GM19463 (cell line): ENCODE data around the gene TIMP4.

Experiments used
- ATAC-seq: cut with Tn5 transposase; IDR thresholded peaks from one replicate; pipeline ENCODE4 v1.9.1; 2021; ENCODE audit warnings: mild to moderate bottlenecking, moderate library complexity; ENCODE audit not compliant: unreplicated experiment

The TIMP4 gene

GRCh38 chr3:12148183-12148940 is 10.3 kb downstream of the TIMP4 start:
- no peak for ATAC-seq

- no peak for ATAC-seq
Observed at GRCh38 chr3:12147049-12147780, 11.5 kb downstream of the TIMP4 start.

DNA sequence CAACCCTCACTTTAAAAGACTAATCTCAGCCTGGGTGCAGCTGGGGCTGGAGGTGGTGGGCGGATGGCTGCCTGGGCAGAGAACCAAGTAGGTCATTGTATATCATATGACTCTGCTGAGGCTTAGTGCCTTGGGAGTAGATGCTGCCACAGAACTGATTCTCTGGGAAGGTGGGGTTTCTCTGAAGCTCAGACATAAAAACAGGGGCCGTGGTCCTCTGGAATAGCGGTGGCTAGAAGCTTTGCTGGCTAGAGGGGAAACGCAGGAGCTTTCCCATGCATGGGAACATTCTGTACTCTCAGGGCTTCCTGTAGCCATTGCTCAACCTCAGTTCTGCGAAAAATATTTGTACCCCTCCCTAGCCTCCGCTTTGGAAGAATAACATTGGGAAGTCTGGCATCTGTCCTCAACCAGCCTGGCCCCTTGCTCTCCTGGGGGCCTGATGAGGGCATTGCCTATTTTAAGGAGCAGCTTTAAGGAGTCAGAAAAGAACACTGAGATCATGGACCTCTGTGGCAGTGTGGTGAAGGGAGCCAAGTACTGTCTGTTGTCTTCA is 14.7 kb downstream of the TIMP4 start:
- no peak for ATAC-seq

DNA sequence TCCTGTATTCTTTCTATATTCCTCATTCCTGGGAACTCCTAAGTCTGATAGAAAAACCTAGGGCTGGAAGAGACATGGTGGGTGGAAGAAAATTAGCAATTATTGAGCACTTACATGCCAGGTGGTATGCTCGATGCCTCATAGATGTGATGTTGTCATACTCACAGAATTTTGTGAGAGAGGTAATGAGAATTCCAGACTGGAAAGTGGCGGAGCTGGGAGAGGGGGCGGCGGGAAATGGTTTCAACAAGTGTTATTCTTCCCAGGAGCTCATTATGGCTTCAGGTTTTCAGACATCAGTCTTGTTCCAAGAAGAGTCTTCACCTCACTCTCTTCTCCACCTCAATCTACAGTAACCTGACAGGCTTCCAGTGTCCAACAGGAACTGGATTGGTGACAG is 16.2 kb downstream of the TIMP4 start:
- ATAC-seq: no peak

DNA sequence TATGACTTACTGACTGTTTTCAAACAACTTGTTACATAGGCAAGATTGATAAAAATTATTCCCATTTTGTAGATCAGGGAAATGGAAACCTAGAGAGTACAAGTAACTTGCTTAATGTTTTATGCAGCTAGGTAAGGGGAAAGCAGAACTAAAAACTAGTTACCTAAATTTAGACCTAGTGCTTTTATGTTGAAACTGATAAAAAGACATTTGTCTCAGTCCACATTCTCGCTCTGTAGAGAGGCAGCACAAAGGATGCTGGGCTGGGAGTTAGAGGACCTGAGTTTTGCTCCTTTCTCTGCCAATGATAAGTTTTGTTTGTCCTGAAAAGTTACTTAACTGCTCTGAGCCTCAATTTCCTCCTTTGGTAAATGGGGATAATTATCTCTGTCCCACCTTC is 17.4 kb downstream of the TIMP4 start:
- ATAC-seq: no peak

GRCh38 chr3:12139111-12139511 is 19.6 kb downstream of the TIMP4 start:
- ATAC-seq: no peak

GRCh38 chr3:12138044-12138443 is 20.7 kb downstream of the TIMP4 start:
- ATAC-seq: no peak

DNA sequence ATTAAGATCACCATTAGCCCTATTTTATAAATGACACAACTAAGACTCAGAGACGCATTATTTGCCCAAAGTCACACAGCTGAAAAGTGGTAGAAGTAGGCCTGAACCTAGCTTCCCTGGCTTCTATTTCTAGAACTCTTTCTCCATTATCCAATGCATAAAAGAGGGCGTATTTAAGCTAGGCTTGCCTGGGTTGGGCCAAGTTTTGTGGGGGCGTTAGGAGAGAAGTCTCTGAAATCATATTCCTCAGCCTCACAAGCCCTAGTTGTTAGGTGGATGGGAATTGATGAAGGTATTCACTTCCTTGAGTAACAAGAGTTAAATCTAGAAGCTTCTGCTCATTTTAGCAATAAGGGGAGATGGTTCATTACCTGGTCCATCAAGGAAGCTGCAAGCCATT is 22.3 kb downstream of the TIMP4 start:
- no peak for ATAC-seq

DNA sequence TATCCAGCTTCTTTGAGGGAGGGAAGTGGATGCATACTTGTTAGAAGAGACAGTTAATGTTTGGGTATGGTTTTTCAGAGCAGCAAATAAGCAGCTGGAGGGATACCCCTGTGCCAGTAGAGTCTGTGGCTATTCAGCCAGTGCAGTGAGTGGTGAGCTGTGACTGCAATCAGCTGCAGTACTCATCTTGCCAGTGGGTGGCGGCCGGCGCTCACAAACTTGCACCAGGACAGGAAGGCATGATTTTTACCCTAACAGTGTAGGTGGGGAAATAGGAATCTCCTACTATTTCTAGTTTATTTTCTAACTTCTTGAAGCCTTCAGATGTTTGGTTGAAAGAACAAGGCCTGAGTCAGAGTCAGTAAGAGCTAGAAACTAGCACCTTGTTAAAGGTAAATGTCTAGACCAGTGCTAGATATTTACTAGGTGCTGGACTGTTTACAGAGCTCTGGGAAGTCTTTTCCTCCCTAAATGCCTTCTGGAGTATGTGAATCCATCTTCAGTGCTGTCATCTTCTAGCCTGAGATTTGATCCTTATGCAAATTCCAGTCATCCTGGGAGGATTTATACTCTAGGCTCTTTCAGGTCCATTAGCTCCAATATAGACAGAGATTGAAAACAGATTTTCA is 23.6 kb downstream of the TIMP4 start:
- peak; percentile 69 for ATAC-seq

- no peak for ATAC-seq
Observed at GRCh38 chr3:12132881-12133280, 25.8 kb downstream of the TIMP4 start.

GRCh38 chr3:12131351-12132090 is 27.2 kb downstream of the TIMP4 start:
- no peak for ATAC-seq

DNA sequence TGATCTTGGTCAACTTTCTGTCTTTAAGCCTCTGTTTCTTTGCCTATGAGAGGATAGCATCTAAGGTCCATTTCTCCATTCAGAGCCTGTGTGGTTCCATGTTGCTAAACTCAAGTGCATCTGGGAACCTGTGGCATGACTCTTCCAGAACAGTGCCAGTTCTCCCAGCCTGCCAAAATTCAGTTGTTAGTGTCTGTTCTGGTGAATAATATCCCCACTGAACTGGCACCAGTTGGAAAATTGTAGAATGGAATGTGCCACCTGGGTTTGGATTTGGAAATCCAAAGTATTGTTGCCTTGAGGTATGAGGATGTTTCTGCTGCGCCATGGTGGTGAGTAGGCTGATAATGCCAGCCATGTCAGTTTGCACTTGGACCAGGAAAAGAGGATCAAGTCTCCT is 31.3 kb downstream of the TIMP4 start:
- no peak for ATAC-seq

- no peak for ATAC-seq
Observed at GRCh38 chr3:12125772-12126171, 32.9 kb downstream of the TIMP4 start.

GRCh38 chr3:12121466-12121865 is 37.2 kb downstream of the TIMP4 start:
- ATAC-seq: no peak

DNA sequence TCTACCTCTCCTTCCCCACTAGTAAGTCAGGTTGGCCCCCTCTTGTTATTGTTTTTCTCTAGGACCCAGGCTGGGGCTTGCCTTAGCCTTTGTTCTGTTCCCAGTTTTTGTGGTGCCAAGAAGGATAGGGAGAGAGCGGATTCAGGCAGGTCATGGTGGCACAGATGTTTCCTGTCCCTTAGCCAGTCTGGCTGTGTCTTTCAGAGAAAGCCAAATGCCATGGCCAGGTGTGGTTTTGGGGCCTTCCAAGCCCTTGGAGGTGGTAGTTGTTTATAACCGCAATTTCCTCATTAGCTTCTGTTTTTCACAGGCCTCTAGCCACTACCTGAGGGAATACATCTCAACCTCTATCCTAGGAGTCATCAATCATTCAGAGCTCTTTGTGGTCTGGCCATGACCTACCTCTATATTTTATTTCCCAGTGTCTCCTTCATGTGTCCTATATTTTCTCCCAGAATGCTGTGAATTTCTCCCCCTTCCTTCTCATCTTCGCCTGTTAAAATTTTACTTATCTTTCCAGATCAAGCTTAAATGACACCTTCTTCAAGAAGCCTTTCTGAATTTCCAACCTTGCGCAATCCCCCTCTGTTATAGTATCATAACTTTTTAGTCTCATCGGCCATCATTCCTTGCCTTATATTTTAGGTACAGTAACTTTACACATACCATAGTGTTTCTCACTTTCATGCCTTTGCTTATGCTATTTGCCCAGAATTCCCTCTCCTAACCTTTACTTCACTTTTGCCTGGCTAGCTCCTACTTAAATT is 38.2 kb downstream of the TIMP4 start:
- no peak for ATAC-seq

GRCh38 chr3:12117473-12117872 is 41.2 kb downstream of the TIMP4 start:
- no peak for ATAC-seq

DNA sequence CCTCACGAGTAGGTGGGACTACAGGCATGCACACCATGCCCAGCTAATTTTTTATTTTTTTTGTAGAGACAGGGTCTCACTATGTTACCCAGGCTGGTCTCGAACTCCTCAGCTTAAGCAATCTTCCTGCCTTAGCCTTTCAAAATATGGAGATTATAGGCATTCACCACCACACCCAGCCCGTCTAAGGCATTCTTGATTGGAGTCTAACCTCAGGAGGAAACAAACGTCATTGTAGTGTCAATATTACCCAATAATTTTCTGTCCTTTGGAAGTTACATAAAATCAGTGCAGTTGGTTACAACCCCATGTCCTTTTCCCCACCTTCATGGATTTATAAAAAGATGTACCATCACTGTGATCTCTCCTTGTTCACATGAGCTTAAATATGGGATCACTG is 41.8 kb downstream of the TIMP4 start:
- no peak for ATAC-seq

DNA sequence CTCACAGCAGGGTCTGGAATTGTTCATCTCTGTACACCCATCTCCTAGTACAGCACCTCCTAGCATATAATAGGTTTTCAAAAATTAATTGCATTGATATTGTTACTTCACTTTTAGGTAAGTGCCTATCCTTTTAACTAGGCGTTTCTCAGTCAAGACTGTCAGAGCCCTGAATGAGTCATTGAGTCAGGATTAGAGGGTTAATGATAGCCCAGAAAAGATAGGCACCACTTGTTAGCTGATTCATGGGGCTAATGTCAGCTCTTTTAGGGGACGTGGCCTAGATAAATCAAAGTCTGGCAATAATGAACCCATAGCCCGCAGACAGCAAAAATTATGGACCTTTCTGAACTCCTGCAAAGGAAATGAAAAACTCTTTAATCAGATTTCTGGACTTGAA is 42.9 kb downstream of the TIMP4 start:
- ATAC-seq: no peak

- no peak for ATAC-seq
Observed at GRCh38 chr3:12115104-12115503, 43.6 kb downstream of the TIMP4 start.

DNA sequence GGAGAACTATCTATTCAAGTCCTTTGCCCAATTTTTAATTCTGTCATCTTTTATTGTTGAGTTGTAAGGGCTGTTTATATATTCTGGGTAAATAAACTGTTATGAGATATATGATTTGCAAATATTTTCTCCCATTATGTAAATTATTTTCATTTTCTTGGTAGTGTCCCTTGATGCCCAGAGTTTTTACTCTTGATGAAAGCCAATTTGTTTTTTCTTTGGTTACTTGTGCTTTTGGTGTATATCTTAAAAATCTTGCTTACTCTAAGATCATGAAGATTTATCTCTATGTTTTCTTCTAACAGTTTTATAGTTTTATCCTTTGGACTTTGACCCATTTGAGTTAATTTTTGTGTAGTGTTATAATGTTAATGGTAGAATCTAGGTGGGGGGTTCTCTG is 44.5 kb downstream of the TIMP4 start:
- no peak for ATAC-seq
